Stimulated activated CD4-positive, alpha-beta T cell treated with anti-CD3 and anti-CD28 coated beads, TNF-alpha, amount 100 ng/mL, for 1 hour (primary cell): ENCODE results near the gene CORO1C.
A peak's percentile ranks its signal among the peaks of the same experiment; 100 is the strongest.
"Not testable (repeated sequence)": the region's sequence is repeated elsewhere in the genome, so short reads cannot be mapped to it uniquely, and the experiment has no call there.

Source experiments
- DNase-seq, 3 donors: peaks; one replicate each; pipeline ENCODE4 v3.0.0-alpha.2; 2020; ENCODE audit warnings: low read depth in 3 of 3, low spot score in 1 of 3

Gene CORO1C

DNA sequence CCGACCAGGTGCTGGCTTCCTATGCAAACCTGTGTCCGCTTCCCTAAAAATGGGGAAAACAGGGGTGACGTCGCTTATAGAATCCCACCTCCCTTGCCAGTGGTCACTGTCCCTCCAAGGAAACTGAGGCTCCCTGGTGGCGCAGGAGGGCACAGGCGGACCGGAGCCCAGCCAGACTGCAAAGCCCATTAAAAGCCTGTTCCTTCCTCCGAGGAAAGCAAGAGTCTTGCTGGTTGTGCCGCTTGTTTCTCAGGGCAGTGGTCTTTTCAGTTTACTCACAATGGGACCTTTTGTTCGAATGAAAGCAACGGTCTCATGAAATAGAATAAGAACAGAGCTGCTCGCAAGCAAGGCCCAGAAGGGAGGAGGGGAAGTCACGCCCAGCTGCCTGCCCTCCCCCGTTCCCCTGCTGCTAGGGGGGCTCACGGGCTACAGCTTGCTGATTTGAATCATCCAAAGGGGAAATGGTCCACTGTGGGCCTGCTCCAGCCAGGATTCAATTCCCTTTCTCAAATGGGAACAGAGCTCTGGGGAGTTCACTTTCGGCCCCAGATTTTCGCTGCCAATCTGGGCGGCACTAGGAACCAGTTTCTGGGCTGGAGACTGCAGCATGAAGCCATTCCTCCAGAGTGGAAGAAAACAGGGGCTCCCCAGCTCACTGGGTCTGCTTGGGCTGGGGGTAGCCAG, 93.0 kb downstream of the CORO1C start:
- no peak for DNase-seq

DNA sequence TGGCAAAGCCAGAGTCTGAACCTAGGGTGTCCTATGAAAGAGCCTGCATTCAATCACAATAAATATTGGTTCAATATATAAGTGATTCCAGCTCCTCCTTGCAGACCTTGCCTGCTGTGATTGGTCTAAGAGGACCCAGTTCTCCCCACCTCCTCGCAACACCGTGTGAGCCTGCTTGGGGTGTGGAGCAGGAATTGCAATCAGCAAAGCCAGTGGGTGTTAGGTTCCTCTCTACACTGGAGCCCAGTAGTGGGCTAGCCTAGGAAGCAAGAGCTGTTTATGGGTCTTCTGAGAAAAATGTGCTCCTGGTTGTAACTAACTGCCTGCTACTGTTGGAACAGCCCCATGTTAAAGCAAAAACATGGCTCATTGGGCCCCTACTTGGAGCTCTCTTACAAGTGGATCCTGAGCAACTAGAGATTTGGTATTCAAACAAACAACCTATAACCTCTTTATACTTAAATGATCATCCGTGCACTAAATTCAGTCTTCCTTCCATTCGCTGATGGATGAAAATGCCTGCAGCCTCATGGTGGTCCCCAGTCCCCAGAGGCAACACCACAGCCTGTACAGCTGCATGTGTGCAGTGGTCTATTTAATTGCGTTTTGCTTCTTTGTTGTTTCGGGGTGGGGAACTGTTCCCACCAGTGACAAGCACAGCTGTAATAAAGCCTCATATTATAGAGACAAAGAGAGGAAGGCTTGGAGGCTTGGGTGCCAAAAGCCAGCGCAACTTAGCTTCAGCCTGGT, 93.9 kb downstream of the CORO1C start:
- DNase-seq = no peak

DNA sequence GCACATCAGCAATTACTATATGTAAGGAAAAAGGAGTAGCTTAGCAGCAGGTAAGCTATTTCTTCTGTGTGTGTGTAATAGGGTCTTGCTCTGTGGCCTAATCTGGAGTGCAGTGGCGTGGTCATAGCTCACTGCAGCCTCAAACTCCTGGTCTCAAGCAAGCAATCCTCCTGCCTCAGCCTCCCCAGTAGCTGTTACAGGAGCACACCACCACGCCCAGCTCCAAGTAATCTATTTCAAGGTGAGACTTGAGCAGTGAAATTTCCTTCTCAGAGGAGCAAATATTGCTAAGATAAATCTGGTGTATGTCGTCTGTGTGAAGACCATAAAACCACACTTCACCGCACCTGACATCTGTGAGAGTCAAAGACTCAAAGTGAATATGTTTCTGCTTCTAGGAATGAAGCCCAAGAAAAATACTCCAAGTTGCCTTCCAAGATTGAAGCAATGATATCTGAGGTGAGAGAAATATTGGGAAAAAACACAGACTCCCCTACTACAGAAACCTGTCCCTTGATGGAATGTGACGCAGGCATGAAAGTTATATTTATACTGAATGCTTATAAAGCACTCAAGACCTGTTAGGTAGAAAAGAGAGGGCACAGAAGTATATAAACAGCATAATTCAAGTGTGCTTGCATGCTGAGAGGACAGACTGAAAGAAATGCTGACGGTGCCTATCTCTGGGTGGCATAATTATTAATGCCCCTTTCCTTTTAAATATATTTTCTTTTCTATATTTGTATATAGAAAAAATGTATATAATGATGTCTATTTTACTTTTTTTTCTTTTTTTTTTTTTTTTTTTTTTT, 95.1 kb downstream of the CORO1C start:
- DNase-seq = no peak

DNA sequence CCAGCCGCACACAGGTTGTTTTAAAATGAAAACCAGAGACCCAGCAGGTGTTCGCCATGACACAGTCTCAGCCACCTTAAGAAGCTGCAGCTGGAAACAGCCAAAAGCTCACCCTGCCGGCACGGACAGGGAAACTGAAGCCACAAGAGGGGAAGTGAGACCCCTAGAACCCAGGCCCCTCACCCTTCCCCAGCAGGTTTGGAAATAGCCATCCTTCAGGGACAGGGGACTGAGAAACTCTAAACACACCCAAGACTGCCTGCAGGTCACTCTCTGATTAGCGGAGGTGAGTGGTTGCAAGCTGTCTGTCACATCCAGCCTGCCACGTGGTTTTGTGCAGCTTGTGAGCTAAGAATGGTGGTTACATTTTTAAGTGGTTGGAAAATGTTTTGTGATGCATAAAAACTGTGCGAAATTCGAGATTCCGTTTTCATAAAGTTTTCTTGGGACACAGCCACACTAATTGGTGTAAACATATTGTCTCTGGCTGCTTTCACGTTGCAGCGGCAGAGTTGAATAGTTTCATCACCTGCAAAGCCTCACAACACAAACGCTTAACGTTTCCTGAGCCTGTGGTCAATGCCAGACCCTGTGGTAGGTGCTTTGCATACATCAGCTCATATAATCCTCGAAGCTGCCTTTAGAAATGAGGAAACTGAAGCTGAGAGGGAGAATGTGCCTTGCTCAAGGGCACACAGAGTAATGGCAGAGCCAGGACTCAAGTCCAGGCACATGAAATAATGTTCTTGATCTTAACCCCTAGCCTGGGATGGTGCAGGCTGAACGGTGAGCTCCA, 95.9 kb downstream of the CORO1C start:
- DNase-seq = no peak

DNA sequence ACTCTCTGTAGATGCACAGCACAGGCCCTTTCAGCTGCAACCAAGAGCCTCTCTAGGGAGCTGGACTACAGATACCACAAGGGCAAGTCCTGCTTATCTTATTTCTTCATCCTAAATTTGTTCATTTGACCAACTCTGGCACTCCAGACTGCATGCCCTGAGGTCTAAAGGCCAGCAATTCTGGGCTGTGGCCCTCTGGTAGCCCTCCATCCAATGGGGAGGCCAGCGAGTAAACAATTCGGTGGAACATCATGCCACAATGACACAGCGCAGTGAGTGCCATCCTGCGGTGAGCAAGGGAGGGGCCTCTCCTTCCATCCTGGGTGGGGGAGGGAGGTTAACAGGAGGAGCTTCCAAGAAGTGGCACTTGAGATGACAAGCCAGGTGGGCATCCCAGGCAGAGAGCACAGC, 97.0 kb downstream of the CORO1C start:
- DNase-seq = no peak

DNA sequence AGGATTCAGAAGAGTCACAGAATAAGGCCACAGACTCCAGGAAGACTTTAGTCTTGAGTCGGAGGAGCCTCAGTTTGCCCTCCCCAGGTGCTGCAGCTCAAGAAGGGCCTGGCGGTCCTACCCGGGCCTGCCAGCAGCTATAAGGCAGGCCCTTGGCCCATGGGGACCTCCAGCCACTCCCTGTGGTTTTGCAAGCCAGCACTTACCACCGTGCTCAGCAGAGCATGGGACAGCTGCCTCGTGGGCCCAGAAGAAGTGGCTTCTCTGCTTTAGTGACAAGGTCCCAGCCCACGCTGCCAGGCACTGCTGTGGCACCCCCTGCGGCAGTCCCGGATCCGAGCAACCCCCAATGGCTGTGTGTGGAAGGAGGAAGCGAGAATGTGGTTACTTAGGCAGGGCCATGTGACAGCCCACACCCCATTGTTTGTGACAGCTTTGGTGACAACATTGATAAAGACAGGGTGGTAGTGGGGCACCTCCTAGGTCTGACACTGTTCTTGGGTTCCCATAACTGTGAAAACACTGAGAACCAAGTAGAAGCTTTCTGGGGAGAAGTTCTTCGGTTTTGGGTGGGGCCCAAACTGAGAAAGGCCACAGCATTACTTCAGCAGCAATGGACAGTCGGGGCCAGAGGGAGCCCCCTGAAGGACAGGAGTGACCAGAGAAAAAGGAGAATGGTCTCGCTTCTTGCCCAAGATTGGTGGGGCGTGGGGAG, 97.6 kb downstream of the CORO1C start, which contains the start of gene SELPLG:
TSS of gene SELPLG (minus strand) at position 361 of the 715 bp plus-strand sequence. CDS start 9,587 bp downstream, outside the sequence.
- DNase-seq = peak; percentile 53 to 75 (median 66)

DNA sequence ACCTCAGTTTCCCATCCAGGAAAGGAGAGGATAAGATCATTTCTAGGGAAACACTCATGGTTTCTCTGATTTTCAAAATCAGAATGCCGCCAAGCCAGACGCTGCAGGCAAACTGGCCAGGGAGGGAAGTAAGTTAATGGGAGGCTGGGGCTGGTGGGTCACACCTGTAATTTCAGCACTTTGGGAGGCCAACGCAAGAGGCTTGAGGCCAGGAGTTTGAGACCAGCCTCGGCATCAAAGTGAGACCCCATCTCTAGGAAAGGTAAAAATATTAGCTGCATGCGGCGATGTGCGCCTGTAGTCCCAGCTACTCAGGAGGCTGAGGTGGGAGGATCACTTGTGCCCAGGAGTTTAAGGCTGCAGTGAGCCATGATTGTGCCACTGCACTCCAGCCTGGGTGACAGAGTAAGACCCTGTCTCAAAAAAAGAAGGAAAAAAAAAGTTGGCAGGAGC, 98.2 kb downstream of the CORO1C start:
- no peak for DNase-seq

DNA sequence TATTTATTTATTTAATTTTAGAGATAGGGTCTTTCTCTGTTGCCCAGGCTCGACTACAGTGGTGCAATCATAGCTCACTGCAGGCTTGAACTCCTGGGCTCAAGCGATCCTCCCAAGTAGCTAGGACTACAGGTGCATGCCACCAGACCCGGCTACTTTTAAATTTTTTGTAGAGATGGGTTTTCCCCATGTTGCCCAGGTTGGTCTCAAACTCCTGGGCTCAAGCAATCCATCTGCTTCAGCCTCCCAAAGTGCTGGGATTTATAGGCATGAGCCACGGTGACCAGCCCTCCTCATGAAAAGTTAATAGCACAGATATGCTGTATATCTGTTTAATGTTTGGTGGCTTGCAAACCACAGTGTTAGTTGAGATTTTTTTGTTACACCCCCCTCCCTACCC, 100.1 kb downstream of the CORO1C start:
- not testable (repeated sequence) for DNase-seq

DNA sequence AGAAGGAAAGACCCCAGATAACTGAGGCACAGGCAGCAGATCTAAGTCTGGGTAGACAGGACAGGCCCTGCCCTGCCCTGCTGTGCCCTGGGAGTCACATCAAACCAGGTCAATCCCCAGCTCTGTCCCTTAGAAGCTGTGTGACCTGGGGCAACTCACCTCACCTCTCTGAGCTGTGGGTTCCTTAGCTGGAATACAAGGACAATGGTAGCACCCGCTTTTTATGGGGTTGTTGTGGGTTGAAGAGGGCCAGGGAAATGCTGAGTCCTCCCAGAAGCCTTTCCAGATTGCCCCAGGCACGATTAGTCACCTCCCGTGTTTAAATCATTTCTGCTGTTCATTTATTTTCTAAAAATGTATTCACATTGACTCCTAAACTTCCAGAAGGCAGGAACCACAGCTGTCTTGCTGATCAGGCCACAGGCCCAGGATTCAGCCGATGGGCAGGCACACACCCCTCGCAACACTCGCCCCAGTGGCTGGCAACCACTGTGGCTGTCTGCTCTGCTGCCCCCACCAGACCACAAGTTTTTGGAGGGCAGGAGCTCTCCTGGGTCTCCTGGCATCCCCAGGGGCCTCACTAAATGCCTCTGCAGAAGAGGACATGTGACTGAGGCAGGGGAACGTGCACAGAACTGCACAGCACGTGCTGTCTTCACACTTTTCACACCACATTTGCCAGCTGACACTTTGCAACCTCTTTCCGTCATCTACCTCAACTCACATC, 100.7 kb downstream of the CORO1C start:
- no peak for DNase-seq

DNA sequence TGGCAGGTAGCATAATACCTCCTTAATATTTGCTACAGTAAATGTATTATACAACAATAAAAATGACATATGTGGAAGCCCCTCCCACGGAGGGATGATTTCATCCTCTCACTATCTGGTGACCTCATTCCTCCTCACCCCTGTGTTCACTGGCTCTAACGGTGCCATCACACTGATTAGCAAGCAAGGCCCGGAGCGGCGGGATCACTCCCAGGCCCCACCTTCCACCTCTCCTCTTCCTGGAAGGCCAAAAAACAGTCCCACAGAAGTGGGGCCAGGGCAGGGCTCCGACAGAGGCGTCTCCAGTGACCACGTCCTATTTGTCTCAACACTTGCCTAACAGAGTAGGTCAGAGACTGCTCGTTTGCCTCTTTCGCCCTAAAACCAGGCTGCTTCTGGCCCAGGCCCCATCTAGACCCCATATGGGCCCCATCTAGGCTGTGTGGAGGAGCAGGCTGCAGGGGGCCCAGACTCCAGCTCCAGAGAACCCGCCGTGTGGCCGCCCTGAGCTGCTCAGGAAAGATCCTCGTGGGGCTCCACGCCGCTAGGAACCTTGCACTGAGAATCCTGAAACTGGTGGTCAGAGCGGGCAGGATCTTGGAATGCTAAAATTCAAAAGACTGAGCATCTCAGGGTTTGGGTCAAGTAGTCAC, 101.4 kb downstream of the CORO1C start:
- no peak for DNase-seq

DNA sequence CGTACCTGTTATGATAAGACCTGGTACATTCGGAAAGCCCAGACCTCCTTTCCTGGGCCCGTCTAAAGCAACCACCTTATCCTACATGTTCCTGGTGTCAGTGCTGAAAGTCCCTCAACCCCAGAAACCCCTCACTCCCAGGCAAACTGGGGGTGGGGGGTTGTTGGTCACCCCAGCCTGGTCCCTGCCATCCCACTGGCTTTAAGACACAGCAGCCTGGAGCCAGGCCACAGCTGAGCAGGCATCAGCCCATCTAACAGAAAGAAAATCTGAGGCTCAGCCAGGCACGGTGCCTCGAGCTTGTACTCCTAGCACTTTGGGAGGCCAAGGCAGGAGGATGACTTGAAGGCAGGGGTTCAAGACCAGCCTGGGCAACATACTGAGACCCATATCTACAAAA, 102.2 kb downstream of the CORO1C start:
- DNase-seq = no peak

DNA sequence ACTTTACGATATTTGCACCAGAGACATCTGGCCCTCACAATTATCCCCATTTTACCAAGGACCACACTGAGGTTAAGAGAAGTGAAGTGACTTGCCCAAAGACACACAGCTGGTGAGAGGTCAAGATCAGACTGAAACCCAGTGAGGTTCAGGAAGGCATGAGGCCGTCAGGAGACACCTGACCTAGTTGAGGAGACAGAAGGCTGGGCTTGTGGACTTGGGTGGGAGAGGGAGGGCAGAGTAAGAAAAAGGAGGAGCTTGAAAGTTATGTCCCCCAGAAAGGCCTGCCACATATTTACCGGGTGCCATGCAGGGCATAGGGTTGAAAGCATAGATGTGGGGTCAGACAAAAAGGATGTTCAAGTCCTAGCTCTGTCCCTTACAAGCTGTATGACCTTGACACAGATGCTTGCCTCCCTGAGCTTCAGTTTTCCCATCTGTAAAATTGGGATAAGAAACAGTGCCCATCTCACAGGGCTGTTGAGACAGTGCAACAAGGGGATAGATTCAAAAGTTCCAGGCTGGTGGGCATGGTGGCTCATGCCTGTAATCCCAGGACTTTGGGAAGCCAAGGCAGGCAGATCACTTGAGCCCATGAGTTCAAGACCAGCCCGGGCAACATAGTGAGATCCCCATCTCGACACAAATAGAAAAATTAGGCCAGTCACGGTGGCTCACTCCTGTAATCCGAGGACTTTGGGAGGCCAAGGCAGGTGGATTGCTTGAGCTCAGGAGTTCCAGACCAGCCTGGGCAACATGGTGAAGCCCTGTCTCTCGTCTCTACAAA, 104.0 kb downstream of the CORO1C start:
- DNase-seq = no peak

DNA sequence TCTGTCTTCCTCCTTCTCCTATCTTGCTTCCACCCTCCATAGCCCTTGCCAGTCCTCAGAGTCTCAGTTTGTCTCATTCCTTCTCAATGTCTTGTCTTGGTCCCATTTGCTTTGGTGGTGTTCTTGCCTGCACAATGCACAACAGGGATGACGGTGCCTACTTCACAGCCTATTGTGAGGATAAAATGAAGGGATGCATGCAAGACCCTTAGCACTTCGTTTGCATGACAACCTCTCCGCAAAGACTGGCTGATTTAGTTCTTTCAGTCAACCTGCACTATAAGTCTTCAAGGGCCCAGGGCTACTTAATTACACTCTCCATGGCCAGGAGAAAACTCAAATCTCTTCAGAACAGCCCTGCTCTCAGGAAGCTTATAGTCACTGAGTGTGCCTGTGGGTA, 106.1 kb downstream of the CORO1C start:
- no peak for DNase-seq

DNA sequence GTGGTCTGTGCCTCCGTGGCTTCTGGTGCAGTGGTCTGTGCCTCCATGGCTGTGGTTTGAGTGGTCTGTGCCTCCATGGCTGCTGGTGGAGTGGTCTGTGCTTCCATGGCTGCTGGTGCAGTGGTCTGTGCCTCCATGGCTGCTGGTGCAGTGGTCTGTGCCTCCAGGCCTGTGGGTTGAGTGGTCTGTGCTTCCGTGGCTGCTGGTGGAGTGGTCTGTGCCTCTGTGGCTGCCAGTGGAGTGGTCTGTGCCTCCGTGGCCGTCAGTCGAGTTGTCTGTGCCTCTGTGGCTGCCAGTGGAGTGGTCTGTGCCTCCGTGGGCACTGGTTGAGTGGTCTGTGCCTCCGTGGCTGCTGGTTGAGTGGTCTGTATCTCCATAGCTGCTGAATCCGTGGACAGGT, 107.7 kb downstream of the CORO1C start:
- DNase-seq = no peak

DNA sequence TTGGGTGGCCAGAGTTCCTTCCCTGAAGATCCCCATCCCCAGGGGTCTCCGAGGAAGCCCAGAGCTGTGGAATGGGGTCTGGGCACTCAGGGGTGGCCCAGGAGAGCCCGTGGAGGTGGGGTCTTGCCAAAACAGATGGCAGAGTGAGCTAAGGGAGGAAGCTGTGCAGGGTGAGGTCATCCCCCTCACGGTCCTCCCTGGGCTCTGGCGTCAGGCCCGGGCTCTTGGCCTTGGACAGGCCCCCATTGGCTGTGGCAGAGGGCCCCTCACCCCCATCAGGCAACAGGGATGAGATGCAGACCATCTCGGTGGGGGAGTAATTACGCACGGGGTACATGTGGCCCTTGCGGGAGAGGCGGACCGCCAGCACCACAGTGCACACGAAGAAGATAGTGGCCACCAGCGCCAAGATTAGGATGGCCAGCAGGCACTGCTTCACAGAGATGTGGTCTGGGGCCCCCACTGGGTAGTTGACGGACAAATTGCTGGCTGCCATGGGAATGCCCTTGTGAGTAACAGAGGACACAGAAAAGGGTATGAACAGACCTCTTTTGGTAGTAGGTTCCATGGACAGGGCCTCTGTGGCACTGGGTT, 108.3 kb downstream of the CORO1C start:
- no peak for DNase-seq

DNA sequence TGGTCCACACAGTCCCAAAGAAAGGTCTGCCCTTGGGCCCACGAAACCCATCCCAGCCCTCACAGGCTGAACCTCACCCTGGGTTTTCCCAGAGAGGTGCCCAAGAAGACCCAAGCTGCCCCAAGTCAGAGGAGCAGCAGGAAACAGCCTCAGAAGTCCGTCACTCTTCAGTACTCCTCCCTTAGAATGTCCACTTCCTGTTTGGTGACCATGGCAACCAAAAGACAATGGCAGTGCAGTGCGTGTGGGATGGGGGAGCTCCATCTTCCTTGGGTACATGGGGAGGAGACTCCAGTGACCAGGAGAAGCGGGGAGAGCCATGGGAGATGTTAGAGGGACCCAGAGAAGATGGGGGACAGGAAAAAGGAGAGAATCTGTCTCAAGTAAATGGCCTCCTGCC, 108.9 kb downstream of the CORO1C start:
- no peak for DNase-seq

DNA sequence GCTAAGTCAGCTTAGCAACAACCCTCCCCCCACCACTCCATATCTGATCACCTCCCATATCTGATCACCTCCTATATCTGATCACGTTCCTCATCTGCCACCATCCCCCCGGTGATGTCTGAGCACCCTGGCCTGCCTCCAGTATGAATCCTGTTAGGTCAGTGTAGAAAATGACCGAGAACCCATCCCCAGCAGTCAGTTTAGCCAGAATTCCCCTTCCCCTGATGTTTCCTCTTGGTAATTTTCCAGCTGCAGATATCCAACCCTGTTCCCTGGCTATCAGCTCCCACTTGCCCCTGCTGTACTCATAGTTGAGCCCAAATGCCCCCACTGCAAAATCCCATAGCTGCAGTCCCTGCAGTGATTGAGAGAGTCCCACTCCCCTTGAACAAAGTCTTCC, 110.2 kb downstream of the CORO1C start:
- no peak for DNase-seq
